H9 (cell line): ENCODE data around the gene ARHGAP31. TPM values are rescaled to one million over a fixed set of nuclear protein-coding genes. Genes with fewer than 3 reads are reported as not detected.

Experiments
- DNase-seq: peaks from one replicate; pipeline ENCODE4 v3.0.0-alpha.2; 2017
- H2AFZ ChIP-seq: one replicate; pipeline ENCODE4 v1.6.1; 2013; ENCODE audit warnings: mild to moderate bottlenecking, low read length, control low read depth, moderate library complexity
- H2AK5ac ChIP-seq: 2 replicates; pipeline ENCODE4 v1.6.1; 2013; ENCODE audit warnings: low read length, control low read depth, mixed read lengths; ENCODE audit not compliant: insufficient read length
- H2BK120ac ChIP-seq: one replicate; pipeline ENCODE4 v1.6.1; 2013; ENCODE audit warnings: low read depth, mild to moderate bottlenecking, low read length, control low read depth, inconsistent platforms; ENCODE audit not compliant: poor library complexity, severe bottlenecking
- H2BK12ac ChIP-seq: 2 replicates; pipeline ENCODE4 v1.6.1; 2013; ENCODE audit warnings: low read length, control low read depth, mixed read lengths, low read depth; ENCODE audit not compliant: insufficient read length
- H2BK15ac ChIP-seq: 2 replicates; pipeline ENCODE4 v1.6.1; 2013; ENCODE audit warnings: low read depth, low read length, control low read depth
- H2BK20ac ChIP-seq: one replicate; pipeline ENCODE4 v1.6.1; 2013; ENCODE audit warnings: low read depth, mild to moderate bottlenecking, low read length, control low read depth, inconsistent platforms; ENCODE audit not compliant: poor library complexity, severe bottlenecking
- H2BK5ac ChIP-seq: 2 replicates; pipeline ENCODE4 v1.6.1; 2013; ENCODE audit warnings: low read length, control low read depth, mixed read lengths; ENCODE audit not compliant: insufficient read length
- H3K14ac ChIP-seq: 2 replicates; pipeline ENCODE4 v1.6.1; 2013; ENCODE audit warnings: low read length, control low read depth; ENCODE audit not compliant: insufficient read depth
- H3K18ac ChIP-seq: 2 replicates; pipeline ENCODE4 v1.6.1; 2013; ENCODE audit warnings: low read depth, mild to moderate bottlenecking, mixed read lengths, low read length, control low read depth; ENCODE audit not compliant: insufficient read length
- H3K23ac ChIP-seq: 2 replicates; pipeline ENCODE4 v1.6.1; 2013; ENCODE audit warnings: low read length, control low read depth, mixed read lengths, low read depth; ENCODE audit not compliant: insufficient read length
- H3K23me2 ChIP-seq: 2 replicates; pipeline ENCODE4 v1.6.1; 2013; ENCODE audit warnings: low read depth, mild to moderate bottlenecking, mixed read lengths, low read length, control low read depth; ENCODE audit not compliant: insufficient read length, poor library complexity, severe bottlenecking
- H3K27ac ChIP-seq: 2 replicates; pipeline ENCODE4 v1.5.1; 2013; ENCODE audit warnings: low read length, control low read depth, mixed read lengths, low read depth; ENCODE audit not compliant: insufficient read length
- H3K27me3 ChIP-seq: 2 replicates; pipeline ENCODE4 v1.6.1; 2013; ENCODE audit warnings: low read length, control low read depth, inconsistent platforms; ENCODE audit not compliant: insufficient read depth
- H3K4ac ChIP-seq: 2 replicates; pipeline ENCODE4 v1.6.1; 2013; ENCODE audit warnings: low read depth, mild to moderate bottlenecking, control low read depth, inconsistent platforms, low read length, moderate library complexity
- H3K4me1 ChIP-seq: 2 replicates; pipeline ENCODE4 v1.6.1; 2013; ENCODE audit warnings: low read length, control low read depth, inconsistent platforms; ENCODE audit not compliant: insufficient read depth
- H3K4me2 ChIP-seq: 2 replicates; pipeline ENCODE4 v1.6.1; 2013; ENCODE audit warnings: low read length, control low read depth, mixed read lengths; ENCODE audit not compliant: insufficient read length, insufficient read depth
- H3K56ac ChIP-seq: 2 replicates; pipeline ENCODE4 v1.6.1; 2013; ENCODE audit warnings: low read depth, mild to moderate bottlenecking, mixed read lengths, low read length, control low read depth; ENCODE audit not compliant: insufficient read length
- H3K79me1 ChIP-seq: 2 replicates; pipeline ENCODE4 v1.6.1; 2013; ENCODE audit warnings: low read depth, mild to moderate bottlenecking, moderate library complexity, low read length, control low read depth, inconsistent platforms; ENCODE audit not compliant: insufficient read depth, poor library complexity, severe bottlenecking
- H3K79me2 ChIP-seq: 2 replicates; pipeline ENCODE4 v1.6.1; 2013; ENCODE audit warnings: low read length, control low read depth, inconsistent platforms; ENCODE audit not compliant: insufficient read depth
- H3K9ac ChIP-seq: 2 replicates; pipeline ENCODE4 v1.6.1; 2013; ENCODE audit warnings: low read length, control low read depth, mixed read lengths; ENCODE audit not compliant: insufficient read length; ENCODE audit errors: extremely low read depth
- H3K9me3 ChIP-seq: one replicate; pipeline ENCODE4 v1.6.1; 2013; ENCODE audit warnings: low read depth, low read length, inconsistent platforms; ENCODE audit not compliant: control insufficient read depth
- H3T11ph ChIP-seq: one replicate; pipeline ENCODE4 v1.6.1; 2013; ENCODE audit warnings: mild to moderate bottlenecking, low read length, control low read depth, inconsistent platforms
- H4K20me1 ChIP-seq: one replicate; pipeline ENCODE4 v1.6.1; 2013; ENCODE audit not compliant: control insufficient read depth, insufficient read length, insufficient read depth
- H4K5ac ChIP-seq: 2 replicates; pipeline ENCODE4 v1.6.1; 2013; ENCODE audit warnings: low read depth, mild to moderate bottlenecking, mixed read lengths, low read length, control low read depth; ENCODE audit not compliant: insufficient read length
- H4K8ac ChIP-seq: replicated peaks from 2 replicates; pipeline ENCODE4 v1.6.1; 2013; ENCODE audit warnings: low read length, control low read depth, mixed read lengths, low read depth; ENCODE audit not compliant: insufficient read length
- H4K91ac ChIP-seq: 2 replicates; pipeline ENCODE4 v1.6.1; 2013; ENCODE audit warnings: low read depth, mild to moderate bottlenecking, moderate library complexity, mixed read lengths, low read length, control low read depth; ENCODE audit not compliant: insufficient read length
- H3K27ac Mint-ChIP-seq, 3 experiments: 2 replicates in 2 of 3; 3 replicates in 1 of 3; pipeline ENCODE4 v1.8.0; 2020 to 2021; ENCODE audit warnings: mixed read lengths in 3 of 3, mild to moderate bottlenecking in 1 of 3, moderate library complexity in 1 of 3
- H3K27me3 Mint-ChIP-seq: 2 replicates; pipeline ENCODE4 v1.8.0; 2021; ENCODE audit warnings: low read depth, mild to moderate bottlenecking, moderate library complexity, mixed read lengths
- H3K36me3 Mint-ChIP-seq, 3 experiments: 2 replicates in 2 of 3; 3 replicates in 1 of 3; pipeline ENCODE4 v1.8.0; 2020 to 2021; ENCODE audit warnings: low read depth in 3 of 3, mixed read lengths in 3 of 3; ENCODE audit not compliant: insufficient read depth in 1 of 3
- H3K4me1 Mint-ChIP-seq, 2 experiments: 2 replicates each; pipeline ENCODE4 v1.8.0; 2020; ENCODE audit warnings: mixed read lengths in 2 of 2
- H3K4me3 Mint-ChIP-seq, 2 experiments: 2 replicates in 1 of 2; 3 replicates in 1 of 2; pipeline ENCODE4 v1.8.0; 2020 to 2021; ENCODE audit warnings: mild to moderate bottlenecking in 2 of 2, mixed read lengths in 2 of 2, moderate library complexity in 1 of 2
- H3K9me3 Mint-ChIP-seq, 2 experiments: 2 replicates in 1 of 2; 3 replicates in 1 of 2; pipeline ENCODE4 v1.8.0; 2020; ENCODE audit warnings: mild to moderate bottlenecking in 2 of 2, mixed read lengths in 2 of 2, moderate library complexity in 1 of 2
- CTCF ChIP-seq: fragments of 200-600 bp; sonication (generic); conservative IDR thresholded peaks from 3 replicates; pipeline ENCODE4 v1.8.0; 2021; ENCODE audit warnings: antibody characterized with exemption, mild to moderate bottlenecking
- WGBS: extraction: QIAGEN DNeasy Blood & Tissue Kit; methylation state at CpG from one replicate; pipeline ENCODE4 v1.1.7; 2013; ENCODE audit warnings: missing lambda C conversion rate, low lambda C conversion rate, mixed read lengths; ENCODE audit not compliant: insufficient read length; ENCODE audit errors: extremely low coverage; 5-methylcytosine and 5-hydroxymethylcytosine counted together
- total RNA-seq: library from RNA; stranded (reverse); gene quantifications from 2 replicates; pipeline ENCODE4 v1.2.1, GENCODE V29; 2021

Gene ARHGAP31
- total RNA-seq, 1 experiment from 2014 or later: 2.2 TPM

GRCh38 chr3:119444590-119444989 is 150.4 kb downstream of the ARHGAP31 start:
- no peak overlapping the region for H2BK120ac ChIP-seq
- no peaks in the 10 kb centered on the region for H3K79me2 ChIP-seq
- H3K4me2 ChIP-seq: no peak overlapping the region
- H4K20me1 ChIP-seq: no peaks in the 10 kb centered on the region
- DNase-seq: no peak
- H3K9me3 ChIP-seq: no peaks in the 10 kb centered on the region
- H3K27ac ChIP-seq: no peak overlapping the region
- no peak for TF ChIP-seq CTCF
- H3K23ac ChIP-seq: no peak overlapping the region
- H4K8ac ChIP-seq: no peak overlapping the region
- Mint-ChIP-seq H3K27ac (no peak overlapping the region), H3K27me3 (no peaks in the 10 kb centered on the region), H3K9me3 (no peaks in the 10 kb centered on the region), H3K4me3 (no peak overlapping the region), H3K4me1 (no peaks in the 10 kb centered on the region), H3K36me3 (peaks cover 23 to 56% (median 51%) of the 10 kb centered on the region in 3 experiments)
- H3T11ph ChIP-seq: no peak overlapping the region
- no peak overlapping the region for H2BK20ac ChIP-seq
- H3K9ac ChIP-seq: no peak overlapping the region
- no peaks in the 10 kb centered on the region for H3K4me1 ChIP-seq
- H3K4ac ChIP-seq: no peak overlapping the region
- H4K5ac ChIP-seq: no peak overlapping the region
- no peak overlapping the region for H2BK5ac ChIP-seq
- H3K23me2 ChIP-seq: no peaks in the 10 kb centered on the region
- no peak overlapping the region for H2BK15ac ChIP-seq
- H3K18ac ChIP-seq: no peak overlapping the region
- H2AFZ ChIP-seq: no peak overlapping the region
- H2BK12ac ChIP-seq: no peak overlapping the region
- H3K27me3 ChIP-seq: no peaks in the 10 kb centered on the region
- H4K91ac ChIP-seq: no peak overlapping the region
- H3K14ac ChIP-seq: no peak overlapping the region
- 100% methylated on average over 1 of the region's 2 CpGs for WGBS
- H3K56ac ChIP-seq: no peak overlapping the region
- H2AK5ac ChIP-seq: no peak overlapping the region
- H3K79me1 ChIP-seq: no peaks in the 10 kb centered on the region
